Putamen (tissue), 1 donor: ENCODE measurements around the gene CX3CL1.
A peak's percentile ranks its signal among the peaks of the same experiment; 100 is the strongest.
"Not testable (repeated sequence)": the region's sequence is repeated elsewhere in the genome, so short reads cannot be mapped to it uniquely, and the experiment has no call there.

ENCODE experiments used
- DNase-seq: peaks from one replicate; pipeline ENCODE4 v3.0.0-alpha.2; 2016; ENCODE audit warnings: low spot score

The CX3CL1 gene

DNA sequence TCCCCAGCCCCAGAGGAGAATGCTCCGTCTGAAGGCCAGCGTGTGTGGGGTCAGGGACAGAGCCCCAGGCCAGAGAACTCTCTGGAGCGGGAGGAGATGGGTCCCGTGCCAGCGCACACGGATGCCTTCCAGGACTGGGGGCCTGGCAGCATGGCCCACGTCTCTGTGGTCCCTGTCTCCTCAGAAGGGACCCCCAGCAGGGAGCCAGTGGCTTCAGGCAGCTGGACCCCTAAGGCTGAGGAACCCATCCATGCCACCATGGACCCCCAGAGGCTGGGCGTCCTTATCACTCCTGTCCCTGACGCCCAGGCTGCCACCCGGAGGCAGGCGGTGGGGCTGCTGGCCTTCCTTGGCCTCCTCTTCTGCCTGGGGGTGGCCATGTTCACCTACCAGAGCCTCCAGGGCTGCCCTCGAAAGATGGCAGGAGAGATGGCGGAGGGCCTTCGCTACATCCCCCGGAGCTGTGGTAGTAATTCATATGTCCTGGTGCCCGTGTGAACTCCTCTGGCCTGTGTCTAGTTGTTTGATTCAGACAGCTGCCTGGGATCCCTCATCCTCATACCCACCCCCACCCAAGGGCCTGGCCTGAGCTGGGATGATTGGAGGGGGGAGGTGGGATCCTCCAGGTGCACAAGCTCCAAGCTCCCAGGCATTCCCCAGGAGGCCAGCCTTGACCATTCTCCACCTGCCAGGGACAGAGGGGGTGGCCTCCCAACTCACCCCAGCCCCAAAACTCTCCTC, 10.4 kb downstream of the CX3CL1 start:
- DNase-seq: no peak

GRCh38 chr16:57383276-57384247, 11.3 kb downstream of the CX3CL1 start:
- no peak for DNase-seq

GRCh38 chr16:57384248-57385070, 12.2 kb downstream of the CX3CL1 start:
- no peak for DNase-seq

DNA sequence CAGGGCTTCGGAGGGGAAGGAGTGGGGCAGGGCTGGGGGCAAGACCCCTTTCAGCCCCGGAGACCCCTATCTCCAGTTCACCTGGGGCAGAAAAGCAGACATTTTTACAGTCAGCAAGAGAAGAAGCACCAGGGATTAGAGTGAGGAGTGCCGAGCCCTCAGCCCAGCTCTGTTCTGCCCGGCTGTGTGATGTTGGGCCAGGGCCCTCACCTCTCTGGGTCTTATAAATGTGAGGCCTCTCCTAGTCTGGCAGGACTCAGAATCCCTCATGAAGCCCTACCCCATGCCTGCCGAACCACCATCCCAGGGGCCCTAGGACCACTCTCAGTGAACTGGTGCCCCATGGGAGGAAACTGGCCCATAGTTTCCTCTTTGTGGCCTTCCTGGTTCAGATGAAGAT, 12.8 kb downstream of the CX3CL1 start:
- no peak for DNase-seq

DNA sequence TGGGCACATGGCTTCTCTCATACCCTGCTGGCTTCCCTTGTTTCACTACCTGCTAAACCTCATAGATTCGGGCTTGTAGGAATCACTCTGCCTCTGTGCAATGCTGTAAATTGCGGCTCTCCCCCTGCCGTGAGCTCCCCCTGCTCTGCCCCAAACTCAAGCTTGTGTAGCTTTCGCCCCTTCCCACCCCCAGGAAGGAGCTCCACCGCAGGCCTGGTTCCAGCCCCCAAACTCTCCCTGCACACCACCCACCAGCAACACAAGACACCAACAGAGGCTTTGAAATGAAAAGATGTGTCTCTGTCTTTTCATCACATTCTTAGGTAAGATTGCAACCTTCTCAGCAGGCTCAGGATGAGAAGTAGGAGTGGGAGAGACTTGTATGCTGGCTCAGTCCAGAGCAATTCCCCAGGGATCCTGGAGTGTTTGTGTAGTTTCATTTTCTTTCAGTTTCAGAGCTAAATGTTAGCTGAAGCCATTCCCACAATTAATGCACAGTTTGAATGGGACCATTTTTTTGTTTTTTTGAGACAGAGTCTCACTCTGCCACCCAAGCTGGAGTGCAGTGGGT, 14.2 kb downstream of the CX3CL1 start:
- DNase-seq: peak; percentile 37

- no peak for DNase-seq
Observed at GRCh38 chr16:57387598-57388354, 15.5 kb downstream of the CX3CL1 start.

GRCh38 chr16:57388359-57389086, 16.2 kb downstream of the CX3CL1 start:
- no peak for DNase-seq

DNA sequence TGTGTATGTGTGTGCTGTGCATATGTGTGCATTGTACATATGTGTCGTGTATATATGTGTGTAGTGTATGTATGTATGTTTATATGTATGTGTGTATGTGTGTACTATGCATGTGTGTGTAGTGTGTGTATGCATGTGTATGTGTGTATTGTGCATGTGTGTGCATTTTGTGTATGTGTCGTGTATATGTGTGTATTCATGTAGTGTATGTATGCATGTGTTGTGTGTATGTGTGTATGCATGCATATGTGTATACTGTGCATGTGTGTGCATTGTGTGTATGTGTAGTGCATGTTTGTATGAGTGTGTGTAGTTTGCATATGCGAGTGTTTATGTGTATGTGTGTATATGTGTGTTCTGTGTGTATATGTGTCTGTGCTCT, 16.8 kb downstream of the CX3CL1 start:
- no peak for DNase-seq

DNA sequence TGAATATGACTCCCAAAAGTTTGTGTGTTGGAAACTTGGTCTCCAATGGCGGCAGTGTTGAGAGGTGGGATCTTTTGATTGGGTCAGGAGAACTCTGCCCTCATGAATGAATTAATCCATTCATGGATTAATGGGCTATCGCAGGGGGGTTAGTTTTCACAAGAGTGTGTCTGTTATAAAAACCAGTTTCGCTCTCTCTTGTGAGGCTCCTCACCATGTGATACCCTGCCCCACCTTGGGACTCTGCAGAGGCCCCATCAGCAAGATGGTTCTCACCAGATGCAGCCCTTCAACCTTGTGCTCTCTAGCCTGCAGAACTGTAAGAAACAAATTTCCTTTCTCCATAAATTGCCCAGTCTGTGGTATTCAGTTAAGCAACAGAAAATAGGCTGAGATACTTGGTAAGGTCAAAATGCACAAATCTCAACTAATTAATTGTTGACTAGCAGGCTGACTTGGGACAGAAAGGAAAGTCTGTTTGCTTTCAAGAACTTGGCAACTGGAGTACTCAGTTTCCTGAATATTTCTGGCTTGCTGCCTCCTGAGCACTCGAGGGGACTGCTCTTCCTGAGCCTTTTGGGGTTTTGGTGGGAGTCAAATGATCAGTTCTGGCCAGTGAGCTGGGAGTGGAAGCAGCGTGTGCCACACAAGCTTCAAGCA, 18.5 kb downstream of the CX3CL1 start:
- no peak for DNase-seq

DNA sequence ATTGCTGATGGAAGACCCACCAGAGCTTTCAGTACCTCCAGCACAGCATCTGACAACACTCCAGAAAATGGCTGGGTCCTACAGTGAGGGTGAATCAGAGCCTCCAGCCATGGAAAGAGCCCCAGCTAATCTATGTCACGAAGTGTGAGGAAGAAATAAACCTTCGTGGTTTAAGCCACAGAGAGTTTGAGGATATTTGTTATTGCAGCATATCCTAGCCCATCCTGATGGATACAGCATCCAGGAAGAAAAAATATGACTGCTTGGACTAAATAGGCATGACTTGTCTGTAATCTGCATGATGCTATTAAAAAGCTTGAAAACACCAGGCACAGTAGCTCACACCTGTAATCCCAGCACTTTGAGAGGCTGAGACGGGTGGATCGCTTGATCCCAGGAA, 19.0 kb downstream of the CX3CL1 start:
- no peak for DNase-seq

GRCh38 chr16:57391708-57392107, 19.4 kb downstream of the CX3CL1 start:
- DNase-seq: no peak

- no peak for DNase-seq
Observed at GRCh38 chr16:57392694-57393093, 20.4 kb downstream of the CX3CL1 start.

DNA sequence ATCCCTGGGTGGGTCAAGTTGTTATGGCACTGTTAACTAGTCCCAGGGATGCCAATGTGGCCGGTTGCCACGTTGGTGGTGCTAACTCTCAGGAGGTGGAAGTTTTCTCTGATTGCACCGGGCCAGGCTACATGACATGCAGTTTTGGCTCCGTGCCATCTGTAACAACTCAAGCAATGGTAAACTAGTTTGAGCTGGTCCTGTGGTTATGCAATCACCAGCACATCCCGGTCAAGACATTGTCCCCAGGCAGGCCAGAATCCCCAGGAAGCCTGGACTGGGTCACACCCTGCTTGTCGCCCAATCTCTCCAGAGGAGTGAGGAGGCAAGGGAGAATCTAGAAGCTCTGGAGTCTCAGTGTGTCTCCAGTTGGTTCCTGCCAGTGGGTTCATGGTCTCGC, 22.2 kb downstream of the CX3CL1 start:
- no peak for DNase-seq

DNA sequence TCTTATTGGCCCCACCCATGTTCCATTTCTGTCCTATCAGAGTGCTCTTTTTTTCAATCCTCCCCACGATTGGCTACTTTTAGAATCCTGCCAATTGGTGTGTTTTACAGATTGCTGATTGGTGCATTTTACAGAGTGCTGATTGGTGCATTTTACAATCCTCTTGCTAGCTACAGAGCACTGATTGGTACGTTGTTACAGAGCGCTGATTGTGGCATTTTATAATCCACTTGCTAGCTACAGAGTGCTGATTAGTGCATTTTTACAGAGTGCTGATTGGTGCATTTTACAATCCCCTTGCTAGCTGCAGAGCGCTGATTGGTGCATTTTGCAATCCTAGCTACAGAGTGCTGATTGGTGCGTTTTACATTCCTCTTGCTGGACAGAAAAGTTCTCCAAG, 22.7 kb downstream of the CX3CL1 start:
- no peak for DNase-seq

- DNase-seq: no peak
Observed at GRCh38 chr16:57396786-57397185, 24.5 kb downstream of the CX3CL1 start.

- not testable (repeated sequence) for DNase-seq
Observed at GRCh38 chr16:57397493-57397892, 25.2 kb downstream of the CX3CL1 start.

DNA sequence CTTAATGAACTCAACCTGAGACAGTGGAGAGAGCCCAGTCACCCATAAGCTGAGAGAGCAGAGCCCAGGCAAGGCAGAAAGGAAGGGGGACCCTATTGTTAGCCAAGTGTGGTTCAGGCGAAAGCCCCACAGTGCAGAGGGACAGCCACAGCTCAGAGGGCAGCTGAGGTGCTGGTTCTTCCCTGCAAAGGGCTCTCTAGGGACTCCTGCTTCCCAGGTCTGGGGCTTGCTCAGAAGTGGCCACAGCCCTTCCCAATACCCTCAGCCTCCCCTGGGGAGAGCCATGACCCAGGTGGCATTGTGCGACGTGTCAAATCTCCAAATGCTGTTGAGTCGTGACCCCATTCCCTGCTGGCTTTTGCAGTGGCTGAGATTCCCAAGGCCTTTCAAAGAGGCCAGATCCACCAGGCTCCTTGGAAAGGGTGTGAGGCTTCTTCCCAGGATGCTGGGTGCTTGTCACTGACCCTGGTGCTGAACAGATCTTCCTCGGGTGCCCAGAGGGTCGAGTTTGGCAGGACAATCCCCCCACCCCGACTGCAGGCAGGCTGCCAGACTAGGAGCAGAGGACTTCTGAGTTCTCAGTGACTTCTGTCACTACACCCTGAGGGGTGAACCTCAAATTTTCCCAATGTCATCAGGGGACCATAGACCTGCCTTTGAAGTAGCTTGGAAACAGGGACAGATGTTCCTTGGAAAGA, 29.8 kb downstream of the CX3CL1 start:
- no peak for DNase-seq

GRCh38 chr16:57403965-57404817, 31.9 kb downstream of the CX3CL1 start, which contains the start of gene CCL17:
TSS of gene CCL17 (plus strand) at chr16:57404767. CDS start at chr16:57413933, 9,166 bp downstream.
- no peak for DNase-seq
